HL-60/S4 (cell line): ENCODE results near the gene CRYBB1.

Source experiments
- in situ Hi-C: fragments of 300-500 bp; cut with MboI; formaldehyde crosslinking; loops from 2 replicates; pipeline ENCODE4 v1.14.3; 2022; ENCODE audit warnings: low sequenced_read_pairs

CRYBB1 gene

DNA sequence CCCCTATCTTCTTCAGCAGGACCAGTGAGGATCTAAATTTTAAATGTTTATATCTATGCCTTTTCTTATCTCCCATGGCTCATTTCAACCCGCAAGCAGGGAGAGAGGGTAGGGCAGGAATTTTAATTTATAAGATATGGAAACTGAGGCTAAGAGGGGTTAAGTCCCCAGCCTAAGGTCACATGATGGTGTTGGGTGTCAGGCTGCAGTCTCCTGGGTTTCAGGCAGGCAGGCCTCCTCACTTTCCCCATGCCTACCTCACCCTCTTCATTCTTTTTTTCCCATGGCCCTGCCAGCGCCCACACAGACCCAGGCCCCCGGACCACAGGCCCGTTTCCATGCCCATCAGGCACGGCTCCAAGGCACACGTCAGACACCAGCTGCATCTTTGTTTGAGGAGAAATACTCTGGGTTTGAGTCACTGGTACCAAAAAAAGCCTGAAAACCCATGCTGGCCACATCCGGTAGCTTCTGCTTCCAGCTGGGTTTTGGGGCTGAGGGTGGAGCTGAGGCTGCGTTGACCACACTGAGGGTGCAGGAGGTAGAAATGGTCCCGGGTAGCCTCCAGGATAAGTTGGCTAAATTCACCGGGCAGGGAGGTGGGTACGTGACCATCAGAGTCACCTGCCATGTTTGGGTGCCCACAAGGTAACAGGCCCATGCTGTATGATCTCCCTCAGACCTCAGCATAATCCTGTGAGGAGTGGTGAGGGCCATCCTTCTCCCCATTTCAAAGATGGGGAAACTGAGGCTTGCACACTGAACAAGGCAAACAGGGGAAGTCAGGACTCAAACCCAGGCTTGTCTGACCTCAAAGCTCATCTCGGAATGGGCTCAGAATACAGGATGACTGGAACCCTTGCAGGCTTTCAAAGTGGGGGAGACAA lies 7.5 kb downstream of the CRYBB1 start:
- in situ Hi-C loops = no loop called here

DNA sequence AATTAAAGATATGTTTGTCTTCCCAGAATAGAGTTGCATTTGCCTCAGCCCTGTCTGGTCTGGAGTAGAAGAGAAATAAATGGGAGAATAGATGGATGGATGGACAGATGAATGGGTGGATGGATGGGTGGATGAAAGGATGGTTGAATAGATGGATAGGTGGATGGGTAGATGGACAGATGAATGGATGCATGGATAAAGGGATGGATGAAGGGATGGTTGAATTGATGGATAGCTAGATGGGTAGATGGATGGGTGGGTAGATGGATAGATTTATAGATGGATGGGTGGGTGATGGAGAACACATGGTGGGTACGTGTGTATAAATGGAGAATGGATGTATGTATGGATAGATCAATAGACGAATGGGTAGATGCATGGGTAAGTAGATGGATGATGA lies 8.5 kb downstream of the CRYBB1 start:
- in situ Hi-C loops = no loop called here

DNA sequence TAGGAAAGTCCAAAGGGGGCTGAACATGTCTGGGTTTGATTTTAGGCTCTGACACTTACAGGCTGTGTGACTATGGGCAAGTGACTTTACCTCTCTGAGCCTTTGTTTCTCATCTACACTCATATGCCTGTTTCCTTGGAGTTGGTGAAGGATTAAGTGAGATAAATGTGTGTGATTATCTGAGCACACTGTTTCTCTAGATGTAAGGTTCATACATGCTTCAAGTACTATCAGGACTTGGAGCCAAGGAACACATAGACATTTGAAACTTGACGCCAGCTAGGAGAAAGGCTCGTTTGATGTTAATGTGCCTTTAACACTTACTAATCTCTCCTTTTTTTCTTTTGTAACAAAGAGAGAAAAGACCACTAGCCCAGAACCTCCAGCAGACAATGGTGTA lies 9.7 kb downstream of the CRYBB1 start:
- in situ Hi-C loops = no loop called here

DNA sequence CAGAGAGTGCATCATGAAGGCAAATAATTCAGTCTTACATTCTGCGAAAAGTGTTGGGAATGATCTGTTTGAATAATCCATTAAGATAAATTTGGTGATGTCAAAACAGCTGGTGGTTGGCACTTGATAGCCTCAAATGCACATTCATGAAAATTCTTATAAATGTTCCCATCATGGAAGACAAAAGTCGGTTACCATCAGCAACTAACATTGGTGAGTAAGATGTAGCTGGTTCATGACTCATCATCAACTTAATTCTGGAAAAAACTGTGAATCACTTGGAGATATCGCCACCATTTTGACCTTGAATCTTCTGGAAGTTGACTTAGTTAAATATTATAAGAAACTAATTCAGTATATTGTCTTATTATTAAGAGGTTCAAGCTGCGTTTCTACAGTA lies 11.2 kb downstream of the CRYBB1 start:
- in situ Hi-C loops = no loop called here

DNA sequence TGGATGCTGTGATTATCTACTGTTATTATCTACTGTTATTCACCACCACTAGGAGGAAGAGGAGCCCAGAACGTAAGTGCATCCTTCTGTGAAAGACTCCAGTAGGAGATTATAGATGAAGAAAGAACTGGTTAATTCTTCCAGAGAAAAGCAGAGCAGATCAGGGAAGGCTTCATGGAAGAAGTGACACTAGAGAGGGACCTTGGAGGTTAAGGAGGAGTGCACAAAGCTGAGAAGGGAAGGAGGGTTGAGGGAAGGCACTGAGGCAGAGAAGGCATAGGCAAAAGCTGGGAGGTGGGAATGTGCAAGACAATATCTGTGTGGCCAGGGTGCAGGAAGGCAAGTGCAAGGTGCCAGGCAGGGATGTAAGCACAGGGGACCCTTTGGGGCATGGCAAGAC lies 13.5 kb downstream of the CRYBB1 start:
- in situ Hi-C loops = no loop called here

DNA sequence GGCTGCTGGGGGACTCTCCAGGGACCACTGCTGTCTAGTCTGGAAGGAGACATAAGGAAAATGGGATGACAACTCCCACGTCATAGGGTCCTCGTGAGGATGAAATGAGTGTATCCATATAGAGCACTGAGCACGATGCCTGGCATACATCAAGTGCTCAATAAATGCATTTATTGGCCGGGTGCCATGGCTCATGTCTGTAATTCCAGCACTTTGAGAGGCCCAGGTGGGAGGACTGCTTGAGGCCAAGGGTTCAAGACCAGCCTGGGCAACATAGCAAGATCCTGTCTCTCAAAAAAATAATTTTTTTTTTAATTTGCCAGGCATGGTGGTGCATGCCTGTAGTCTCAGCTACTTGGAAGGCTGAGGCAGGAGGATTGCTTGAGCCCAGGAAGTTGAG lies 15.7 kb downstream of the CRYBB1 start:
- in situ Hi-C loops = no loop called here

DNA sequence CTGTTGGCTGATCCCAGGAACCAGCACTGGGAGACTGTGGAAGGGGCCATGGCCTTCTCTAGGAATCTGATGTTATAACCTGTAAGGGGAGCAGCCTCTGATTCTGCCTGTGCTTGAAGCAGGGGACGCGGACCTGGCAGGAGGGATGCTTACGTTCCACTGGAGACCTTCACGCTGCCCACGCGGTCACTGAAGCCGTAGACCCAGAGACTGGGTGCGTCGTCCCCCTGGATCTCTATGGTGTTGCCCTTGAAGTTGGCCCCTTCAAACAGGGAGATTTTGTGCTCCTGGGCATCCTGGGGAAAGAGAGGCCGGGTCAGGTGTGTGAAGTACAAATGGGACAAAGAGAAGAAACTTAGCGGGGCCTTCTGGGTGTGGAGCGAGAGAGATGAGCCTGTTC lies 16.1 kb downstream of the CRYBB1 start:
- in situ Hi-C loops = no loop called here

DNA sequence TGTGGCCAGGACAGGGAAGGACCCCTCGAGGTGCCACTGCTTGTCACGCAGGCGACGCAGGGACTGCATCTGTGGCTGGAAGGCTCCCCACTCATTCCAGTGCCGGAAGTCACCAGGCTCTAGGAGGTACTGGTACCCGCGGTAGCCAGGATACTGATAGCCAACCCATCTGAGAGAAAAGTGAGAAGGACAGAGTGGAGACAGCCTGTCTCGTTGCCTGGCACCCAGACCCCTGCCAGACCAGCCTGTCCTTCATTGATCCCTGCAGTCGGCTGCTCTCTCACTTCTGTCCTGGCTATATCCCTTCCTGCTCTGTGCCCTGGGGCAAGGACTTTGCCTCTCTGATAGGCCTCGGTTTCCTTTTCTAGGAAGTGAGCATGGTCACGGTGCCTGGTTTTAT lies 18.3 kb downstream of the CRYBB1 start:
- in situ Hi-C loops = no loop called here

DNA sequence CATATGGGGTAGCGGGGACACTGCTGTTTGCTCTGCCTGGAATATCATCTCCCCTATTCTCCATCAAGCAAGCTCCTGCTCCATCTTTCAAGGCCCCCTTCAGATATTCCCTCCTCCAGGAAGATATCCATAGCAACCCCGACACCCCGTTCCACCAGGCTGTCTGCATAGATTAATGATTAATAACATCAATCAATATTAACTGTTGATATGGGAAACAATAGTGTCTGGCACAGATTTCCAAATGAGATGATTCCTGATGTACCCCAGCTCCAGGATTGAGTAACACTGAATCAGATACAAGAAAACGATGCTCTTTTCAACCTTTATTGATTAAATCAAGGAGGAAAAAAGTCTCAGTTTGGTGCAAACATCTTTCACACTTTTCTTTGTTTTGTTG lies 20.3 kb downstream of the CRYBB1 start:
- in situ Hi-C loops = no loop called here

DNA sequence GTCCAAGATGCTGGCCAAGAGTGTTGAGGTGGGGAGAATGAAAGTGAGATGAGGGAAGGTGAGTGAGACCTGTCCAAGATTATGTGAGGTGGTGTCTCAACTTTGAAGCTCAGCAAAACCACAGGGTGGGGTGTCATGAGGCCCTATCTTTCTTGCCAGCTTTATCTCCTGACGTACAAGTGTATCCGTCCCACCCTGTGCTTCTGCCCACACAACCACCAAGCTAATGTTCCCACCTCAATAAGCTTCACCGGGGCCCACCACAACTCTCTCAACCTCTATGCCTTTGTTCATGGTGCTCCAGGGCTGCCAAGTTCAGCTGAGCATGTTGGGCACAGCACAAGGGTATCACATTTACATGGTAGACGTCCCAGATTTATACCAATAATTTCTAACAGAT lies 20.8 kb downstream of the CRYBB1 start:
- in situ Hi-C loops = no loop called here

DNA sequence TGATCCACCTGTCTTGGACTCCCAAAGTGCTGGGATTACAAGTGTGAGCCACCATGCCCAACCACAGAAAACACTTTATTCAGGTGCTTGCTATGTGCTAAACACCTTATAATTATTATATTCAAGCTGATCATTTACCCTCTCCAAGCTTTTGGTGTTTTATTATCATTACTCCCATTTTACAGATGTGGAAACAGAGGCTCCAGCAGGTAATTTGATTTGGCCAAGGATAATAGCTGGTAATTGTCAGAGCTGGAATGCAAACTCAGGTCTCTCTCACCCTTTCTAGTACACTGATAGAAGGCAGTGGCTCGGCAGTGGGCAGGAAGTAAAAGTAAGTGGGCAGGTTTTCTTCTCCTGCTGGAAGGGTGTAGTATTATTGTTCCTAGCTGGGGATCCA lies 24.1 kb downstream of the CRYBB1 start:
- in situ Hi-C loops = no loop called here

DNA sequence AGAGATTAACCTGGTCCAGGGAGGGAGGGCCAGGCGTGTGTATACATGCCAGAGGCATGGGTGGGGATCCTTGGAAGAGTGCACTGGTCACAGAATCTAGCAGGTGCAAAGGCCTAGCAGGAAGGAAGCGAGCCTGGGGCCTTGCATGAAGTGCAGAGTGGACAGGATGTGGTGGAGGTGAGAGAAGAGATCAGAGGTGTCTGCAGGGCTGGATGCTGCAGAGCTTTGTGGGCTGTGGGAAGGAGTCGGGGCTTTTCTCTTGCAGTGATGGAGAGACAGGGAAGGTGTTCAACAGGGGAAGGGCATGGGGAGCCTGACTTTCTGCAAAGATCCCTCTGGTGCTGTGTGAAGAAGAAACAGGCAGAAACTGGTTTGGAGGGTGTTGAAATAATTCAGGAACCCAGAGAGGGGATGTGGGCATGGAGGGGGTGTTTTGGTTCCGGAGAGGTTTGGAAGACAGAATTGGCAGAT lies 25.4 kb downstream of the CRYBB1 start:
- in situ Hi-C loops = no loop called here

DNA sequence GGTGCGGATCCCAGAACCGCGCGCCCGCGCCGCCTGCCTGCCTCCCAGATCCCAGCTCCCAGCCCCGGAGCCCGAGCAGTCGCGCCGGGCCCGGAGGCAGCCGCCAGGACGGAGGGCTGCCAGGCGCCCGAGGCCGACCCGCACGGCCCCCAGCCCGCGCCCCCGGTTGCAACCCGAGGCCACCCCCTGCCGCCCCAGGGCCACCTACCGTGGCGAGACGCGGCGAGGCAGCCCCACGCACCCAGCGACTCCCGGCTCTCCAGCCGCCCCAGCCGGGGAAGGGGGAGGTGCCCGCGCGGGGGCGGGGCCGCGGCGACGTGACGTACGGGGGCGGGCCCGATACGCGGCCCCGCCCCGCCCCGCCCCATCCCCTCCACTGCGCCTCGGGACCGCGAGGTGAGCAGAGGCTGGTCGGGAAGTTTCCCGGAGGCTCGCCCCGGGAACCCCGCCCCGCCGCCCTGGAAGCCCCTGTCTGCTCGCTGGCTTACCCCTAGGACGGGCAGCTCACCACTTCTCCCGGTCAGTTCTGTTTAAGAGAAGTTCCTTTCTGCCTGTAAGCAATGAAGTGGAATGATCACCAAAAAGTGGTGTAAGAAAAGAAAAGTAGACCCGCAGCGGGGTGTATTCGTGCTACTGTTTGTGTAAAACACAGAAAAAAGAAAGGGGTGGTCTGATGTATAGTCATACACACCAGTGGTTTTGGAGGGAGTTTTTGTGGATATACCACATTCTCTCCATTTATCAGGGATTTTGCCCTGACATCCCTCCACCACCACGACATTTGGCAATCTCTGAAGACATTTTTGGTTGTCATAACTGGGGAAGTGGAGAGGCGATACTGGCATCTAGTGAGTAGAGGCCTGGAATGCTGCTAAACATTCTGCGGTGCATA lies 27.7 kb downstream of the CRYBB1 start, which contains the start of gene TPST2:
TSS of gene TPST2 (minus strand) at position 288 of the 892 bp plus-strand sequence. CDS start 48,502 bp downstream, outside the sequence.
- in situ Hi-C loops = no loop called here

DNA sequence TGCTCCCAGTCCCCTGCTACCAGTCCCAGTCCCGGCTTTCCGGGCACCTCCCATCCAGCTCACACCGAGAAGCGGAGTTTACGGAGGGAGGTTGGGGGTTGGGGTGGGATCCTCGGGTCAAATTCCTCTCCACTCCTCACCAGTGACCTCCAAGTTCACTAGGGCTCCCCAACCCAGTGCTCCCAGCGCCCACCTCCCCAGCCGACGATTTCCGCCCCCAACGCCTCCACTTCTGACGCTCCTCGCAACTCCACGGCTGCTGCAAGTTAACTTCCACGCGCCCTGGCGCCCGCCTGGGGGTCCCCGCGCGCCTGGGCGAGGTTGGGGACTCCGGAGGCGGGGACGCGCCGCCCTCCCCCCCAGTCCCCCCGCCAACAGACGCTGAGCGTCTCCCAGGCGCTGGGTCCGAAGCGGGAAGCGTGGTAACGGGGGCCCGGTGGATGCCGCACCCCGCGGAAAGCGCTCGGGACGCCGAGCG lies 28.4 kb downstream of the CRYBB1 start:
- in situ Hi-C loops = no loop called here

DNA sequence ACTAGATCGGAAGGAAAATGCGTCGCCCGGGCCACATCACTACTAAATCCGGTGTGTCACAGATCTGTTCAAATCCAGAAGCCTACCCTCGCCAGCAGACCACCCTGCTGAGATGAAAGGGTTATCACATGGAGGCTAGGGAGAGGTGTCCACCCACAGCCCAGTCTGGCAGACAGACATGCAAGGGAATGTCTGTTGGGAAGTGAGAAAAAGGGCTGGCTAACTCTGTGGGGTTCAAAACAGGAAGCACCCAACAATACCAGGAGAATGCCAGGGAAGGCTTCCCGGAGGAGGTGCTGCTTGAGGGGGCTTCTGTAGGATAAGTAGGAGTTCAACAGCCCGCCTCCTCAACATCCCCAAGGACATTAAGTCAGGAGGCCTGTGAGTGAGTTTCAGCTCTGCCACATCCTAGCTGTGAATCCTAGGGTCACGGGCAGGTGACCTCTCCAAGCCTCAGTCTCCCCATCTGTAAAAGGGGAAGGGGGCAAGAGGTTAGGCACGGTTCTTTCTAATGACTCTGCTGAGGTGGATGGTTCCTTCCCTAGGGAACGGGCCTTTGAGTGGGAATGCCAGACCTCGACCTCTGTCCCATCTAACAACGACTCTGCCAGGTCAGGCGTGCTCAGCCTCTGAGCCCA lies 29.0 kb downstream of the CRYBB1 start:
- in situ Hi-C loops = no loop called here

DNA sequence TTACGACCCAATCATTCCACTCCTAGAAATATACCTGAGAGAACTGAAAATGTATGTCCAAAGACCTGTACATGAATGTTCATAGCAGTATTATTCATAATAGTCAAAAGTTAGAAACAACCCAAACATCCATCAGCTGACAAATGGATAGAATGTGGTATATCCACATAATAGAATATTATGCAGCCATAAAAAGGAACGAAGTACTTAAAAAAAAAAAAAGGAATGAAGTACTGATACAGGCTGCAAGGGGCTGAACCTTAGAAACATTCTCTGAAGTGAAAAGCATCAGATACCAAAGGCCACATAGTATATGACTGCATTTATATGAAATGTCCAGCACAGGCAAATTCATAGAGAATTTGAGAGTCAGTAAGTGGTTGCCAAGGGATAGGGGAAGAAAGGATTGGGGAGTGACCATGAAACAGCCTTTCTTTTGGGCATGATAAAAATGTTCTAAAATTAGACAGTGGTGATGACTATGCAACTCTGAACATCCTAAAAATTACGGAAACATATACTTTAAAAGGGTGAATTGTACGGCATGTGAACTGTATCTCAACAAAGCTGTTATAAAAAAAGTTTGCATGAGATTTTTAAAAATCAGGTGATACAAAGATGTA lies 29.7 kb downstream of the CRYBB1 start:
- in situ Hi-C loops = no loop called here

DNA sequence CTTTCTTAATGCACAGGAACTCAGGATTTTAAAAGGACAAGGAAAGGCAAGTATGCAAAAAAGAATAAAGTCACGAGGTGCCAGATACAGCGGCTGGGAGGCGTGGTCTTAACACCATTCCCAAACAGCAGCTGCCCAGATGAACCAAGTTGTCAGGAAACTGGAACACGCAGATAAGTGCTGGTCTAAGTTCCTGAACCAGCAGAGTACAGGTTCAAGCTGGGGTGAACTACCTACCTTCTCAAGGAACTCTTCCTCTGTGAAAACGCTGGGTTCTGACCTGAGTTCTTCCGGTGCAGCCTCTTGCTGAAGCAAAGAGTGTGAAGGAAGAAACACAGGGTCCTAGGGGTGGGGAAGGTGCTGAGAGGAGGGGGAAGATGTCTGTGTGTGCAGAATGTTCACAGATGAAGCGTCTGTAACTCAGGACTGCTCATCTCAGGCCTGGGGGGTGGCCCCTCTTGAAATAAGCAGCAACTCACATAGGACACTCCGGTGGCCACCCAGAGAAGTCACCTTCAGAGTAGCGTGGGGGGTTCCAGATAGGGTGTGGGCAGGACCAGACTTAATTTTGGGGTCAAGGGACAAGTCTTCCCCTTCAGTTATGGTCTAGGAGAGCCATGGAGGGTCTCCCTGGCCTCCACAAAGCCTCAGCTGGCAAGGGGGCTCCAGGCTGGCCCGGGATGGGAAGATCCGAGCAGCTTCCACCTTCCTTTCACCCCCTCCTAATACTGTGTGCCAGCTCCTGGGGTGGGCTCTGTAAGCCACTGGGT lies 31.1 kb downstream of the CRYBB1 start:
- in situ Hi-C loops = no loop called here

DNA sequence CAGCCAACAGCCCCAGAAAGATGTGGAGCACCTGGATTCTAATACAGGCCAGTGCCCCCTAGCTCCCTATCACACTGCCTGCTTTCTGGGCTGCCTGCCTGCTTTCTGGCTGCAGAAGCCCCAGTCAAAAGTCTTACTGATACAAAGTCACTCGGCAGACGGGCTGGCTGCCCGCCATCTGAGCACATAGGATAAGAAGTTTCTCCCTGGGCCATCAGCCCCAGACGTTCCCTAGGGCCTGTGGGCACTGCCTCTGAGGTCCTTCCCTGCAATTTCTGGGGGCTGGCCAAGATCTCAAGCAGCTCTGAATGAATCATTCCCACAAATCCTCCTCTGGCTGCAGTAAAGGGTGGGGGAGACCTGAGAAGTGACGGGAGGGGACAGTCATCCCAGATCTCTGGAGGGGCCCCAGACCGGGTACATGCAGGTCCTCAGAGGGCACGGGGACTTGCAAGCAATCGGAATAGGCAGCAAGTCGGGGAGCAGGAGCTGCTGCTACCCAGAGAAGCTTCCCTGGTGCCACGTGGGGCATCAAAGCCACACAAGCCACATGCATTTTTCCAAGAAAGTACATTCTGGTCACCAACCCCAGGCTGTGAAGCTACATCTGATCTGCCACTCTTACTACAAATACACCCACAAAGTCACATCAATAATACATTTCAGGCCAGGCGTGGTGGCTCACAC lies 32.6 kb downstream of the CRYBB1 start:
- in situ Hi-C loops = no loop called here

DNA sequence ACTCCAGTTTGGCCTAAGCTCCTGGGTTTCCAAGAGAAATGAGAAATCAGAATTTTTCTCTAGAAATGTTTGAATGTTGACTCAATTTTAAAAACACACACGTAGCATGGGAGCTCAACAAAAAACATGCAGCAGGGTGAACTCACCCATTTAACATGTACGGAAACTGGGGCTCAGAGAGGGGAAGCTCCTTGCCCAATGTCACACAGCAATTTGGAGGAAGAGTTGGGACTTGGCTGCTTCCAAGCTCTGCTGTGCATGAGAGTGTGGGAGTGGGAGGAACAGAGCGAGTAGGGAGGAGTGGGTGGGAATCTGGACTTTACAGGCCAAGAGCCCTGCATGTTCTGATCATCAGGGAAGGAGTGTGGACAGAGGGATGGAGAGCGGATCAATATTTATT lies 33.8 kb downstream of the CRYBB1 start:
- in situ Hi-C loops = no loop called here
